CD4-positive, alpha-beta T cell treated with Interleukin-15 for 1 hour (primary cell): ENCODE data around the gene LSM14A.
"Not testable (repeated sequence)": the region's sequence is repeated elsewhere in the genome, so short reads cannot be mapped to it uniquely, and the experiment has no call there.

Experiments used
- DNase-seq: peaks from one replicate; pipeline ENCODE4 v3.0.0-alpha.2; 2020

Gene LSM14A

GRCh38 chr19:34159541-34159940 lies 12.8 kb upstream of the LSM14A start:
- not testable (repeated sequence) for DNase-seq

GRCh38 chr19:34161902-34162301 lies 10.4 kb upstream of the LSM14A start:
- not testable (repeated sequence) for DNase-seq

DNA sequence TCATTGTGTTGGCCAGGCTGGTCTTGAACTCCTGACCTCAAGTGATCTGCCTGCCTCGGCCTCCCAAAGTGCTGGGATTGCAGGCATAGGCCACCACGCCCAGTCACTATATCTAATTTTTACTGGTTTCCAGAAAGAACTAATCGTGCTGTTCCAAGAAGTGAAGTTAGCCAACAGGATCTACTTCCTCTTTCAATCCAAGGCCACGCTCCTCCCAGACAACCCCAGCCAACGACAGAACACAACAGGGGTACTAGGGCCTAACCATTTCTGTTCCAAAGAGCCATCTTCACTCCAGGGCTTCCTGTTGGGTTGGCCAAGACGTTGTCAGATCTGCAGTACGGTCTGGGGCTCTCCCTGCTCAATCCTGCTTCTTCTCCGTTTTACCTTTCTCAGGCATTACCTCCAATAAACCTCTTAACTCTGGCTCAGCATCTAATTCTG lies 7.0 kb upstream of the LSM14A start:
- no peak for DNase-seq

DNA sequence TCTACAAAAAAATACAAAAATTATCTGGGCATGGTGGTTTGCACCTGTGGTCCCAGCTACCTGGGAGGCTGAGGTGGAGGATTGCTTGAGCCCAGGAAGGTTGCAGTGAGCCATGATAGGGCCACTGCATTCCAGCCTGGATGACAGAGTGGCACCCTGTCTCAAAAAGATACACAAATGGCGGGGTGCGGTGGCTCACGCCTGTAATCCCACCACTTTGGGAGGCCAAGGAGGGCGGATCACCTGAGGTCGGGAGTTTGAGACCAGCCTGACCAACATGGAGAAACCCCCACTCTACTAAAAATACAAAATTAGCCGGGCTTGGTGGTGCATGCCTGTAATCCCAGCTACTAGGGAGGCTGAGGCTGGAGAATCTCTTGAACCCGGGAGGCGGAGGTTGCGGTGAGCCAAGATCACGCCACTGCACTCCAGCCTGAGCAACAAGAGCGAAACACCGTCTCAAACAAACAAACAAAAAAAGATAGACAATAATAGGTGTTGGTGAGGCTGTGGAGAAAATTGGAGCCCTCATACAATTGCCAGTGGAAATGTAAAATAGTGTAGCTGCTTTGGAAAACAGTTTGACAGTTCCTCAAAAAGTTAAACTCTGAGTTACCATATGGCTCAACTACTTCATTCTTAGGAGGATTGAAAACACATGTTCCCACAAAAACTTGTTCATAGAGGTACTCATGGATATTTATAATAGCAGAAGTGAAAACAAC lies 2.7 kb upstream of the LSM14A start:
- not testable (repeated sequence) for DNase-seq

GRCh38 chr19:34171539-34171876 lies 796 bp upstream of the LSM14A start:
- DNase-seq = no peak

DNA sequence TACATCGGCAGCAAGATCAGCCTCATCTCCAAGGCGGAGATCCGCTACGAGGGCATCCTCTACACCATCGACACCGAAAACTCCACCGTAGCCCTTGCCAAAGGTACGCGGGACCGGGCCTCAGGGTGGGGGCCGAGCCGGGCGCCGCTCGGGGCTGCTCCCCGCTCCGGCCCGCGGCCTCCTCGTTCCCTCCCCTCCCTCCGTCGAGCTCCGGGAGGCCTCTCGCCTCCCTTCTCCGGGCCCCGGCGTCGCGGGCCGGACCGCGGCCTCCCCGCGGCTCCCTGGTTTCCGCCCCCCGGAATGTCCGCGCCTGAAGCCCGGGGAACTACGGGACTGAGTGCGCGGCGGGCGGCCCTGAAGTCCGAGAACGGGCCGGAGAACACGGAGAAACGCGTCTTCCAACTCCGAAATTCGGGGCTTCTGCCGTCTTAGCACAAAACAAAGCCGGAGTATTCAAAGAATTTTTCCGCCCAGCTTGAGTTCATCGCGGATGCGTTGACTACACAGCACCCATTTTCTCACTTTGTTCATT lies 423 bp downstream of the LSM14A start:
- DNase-seq = no peak

DNA sequence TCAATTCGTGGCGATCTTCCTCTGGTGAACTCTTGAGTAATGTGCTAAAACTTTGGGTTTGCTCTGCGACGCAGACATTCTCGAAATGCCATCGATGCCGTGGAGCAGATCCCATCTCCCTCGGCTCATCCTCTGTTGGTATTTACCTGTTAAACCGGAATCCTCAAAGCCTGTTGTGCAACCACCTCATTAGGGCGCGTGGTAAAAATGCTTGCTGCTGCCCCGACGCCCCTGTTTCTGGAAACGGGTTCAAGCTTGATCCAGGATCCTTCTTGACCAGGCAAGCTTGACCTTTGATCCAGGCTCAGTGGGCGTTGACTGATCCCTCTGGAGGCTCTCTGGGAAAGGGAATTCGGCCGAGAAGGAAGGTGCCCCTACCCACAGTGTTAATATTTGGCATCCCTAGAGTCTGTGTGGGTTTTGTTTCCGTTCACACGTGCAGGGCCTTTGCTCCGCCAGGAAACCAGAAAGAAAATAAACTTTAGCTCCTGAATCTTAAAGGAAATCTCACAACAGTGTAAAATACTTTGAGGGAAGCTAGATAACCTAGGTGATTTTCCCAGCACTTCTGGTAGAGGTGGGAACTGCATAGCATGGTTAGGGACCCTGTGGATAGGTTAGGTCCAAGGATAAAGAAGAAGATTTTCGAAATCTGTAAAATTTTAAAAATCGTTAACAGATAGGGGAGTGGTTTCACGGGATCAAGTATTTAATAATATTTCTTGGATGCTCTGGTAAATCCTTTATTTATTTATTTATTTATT lies 1.1 kb downstream of the LSM14A start:
- DNase-seq = no peak

DNA sequence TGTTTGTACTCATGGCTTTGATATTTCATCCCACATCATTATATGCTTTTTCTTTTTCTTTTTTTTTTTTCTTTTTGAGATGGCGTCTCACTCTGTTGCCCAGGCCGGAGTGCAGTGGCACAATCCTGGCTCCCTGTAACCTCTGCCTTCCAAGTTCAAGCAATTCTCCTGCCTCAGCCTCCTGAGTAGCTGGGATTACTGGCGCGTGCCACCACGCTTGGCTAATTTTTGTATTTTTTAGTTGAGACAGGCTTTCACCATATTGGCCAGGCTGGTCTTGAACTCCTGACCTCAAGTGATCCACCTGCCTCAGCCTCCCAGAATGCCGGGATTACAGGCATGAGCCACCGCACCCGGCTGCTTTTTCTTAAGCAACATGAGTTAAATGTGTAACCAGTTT lies 2.9 kb downstream of the LSM14A start:
- DNase-seq = not testable (repeated sequence)

- DNase-seq = no peak
Observed at GRCh38 chr19:34176581-34176980, 4.3 kb downstream of the LSM14A start.

- DNase-seq = no peak
Observed at GRCh38 chr19:34178274-34178610, 5.9 kb downstream of the LSM14A start.

DNA sequence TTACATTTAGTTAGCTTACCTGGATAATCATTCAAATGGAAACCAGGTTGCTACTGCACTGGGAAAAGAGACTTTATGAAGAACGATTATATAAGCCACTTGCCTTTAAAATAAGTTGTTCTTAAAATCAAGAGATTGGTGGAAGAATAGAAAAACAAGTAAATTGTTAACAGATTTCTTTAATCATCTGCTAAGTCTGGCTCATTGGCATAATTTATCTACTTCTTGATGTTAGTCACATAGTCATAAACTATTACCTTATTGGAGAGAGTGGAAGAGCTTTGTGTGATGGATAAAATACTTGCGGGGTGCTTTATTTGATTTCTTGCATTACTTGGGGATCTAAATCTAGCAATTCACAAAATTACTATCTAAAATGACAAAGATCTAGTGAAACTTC lies 6.8 kb downstream of the LSM14A start:
- DNase-seq = no peak

DNA sequence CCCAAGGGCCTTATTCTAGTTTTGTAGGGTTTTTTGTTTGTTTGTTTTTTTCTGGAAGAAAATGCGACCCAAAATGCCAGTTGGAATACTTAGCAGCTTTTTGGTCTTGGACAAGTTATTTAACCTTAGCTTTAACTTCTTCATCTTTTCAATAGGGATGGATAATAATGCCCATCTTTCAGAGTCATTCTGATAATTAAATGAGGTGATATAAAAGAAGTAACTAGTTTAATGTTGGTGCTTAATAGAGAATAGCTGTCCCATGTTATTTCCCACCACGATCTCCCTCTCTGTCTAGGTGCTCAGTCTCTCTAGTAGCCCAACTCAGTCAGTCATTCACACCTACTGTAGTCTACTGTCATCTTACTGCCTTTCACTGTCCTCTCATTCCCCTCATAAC lies 8.0 kb downstream of the LSM14A start:
- no peak for DNase-seq

DNA sequence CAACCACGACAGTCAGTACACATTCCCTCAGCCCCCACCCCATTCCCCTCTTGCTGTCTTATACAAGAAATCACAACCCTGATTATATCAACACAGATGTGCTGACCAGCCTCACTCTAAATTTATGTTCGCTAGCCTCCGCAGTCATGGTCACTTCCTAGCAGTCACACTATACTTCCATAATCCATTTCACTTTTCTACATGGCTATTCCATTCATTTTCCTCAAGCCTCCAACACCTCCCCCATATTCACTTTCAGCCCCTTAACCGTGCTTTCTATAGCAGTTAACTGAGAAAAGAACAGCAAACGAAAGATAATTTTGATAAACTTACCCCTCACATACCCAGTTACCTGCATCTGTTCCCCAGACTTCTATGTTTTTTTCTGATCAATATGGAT lies 8.4 kb downstream of the LSM14A start:
- DNase-seq = no peak

- DNase-seq = no peak
Observed at GRCh38 chr19:34181111-34181864, 9.0 kb downstream of the LSM14A start.

DNA sequence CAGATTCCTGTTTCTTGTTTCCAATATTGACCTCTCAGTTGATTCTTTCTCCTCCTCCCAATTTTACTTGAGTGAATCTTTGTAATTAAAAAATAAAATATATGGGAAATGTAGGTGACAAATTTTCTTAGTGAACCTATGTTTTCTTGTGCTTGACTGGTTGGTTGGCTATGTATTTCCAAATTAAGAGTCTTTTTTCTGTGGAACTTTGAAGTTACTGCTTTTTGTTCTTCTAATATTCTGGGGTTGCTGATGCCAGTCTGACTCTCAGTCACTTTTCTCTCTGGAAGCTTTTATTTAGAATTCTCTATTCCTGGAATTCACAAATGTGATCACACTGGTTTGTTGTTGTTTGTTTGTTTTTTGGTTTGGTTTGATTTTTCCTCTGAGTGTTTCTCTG lies 9.8 kb downstream of the LSM14A start:
- DNase-seq = no peak

DNA sequence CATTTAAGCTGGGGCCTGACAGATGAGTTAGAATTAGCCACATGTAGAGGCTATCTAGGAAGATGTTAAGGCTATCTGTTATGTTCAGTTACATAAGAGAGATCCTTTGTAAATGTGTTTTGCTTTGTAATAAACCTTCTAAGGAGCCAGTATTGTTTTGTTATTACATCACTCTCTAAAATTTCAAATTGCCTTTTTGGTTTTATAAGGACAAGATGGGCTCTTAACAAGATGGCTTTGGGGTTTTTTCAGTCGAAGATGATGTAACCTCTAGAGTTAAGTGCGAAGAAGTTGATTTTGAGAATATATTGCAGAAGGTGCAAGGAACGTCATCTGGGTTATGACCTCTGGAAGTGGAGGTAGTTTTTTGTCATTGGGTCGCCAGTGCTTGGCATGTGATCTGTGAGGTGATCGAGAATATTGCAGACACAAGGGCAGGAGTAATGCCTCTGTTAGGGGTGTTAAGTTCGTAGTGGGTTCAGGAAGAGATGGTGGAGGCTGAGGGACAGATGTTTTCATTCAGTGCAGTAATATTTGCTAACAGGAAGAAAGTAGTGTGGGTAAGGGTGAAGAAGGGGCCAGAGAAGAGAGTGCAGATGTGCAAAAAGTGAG lies 12.7 kb downstream of the LSM14A start:
- peak; percentile 18 for DNase-seq

- DNase-seq = no peak
Observed at GRCh38 chr19:34186205-34186604, 13.9 kb downstream of the LSM14A start.

DNA sequence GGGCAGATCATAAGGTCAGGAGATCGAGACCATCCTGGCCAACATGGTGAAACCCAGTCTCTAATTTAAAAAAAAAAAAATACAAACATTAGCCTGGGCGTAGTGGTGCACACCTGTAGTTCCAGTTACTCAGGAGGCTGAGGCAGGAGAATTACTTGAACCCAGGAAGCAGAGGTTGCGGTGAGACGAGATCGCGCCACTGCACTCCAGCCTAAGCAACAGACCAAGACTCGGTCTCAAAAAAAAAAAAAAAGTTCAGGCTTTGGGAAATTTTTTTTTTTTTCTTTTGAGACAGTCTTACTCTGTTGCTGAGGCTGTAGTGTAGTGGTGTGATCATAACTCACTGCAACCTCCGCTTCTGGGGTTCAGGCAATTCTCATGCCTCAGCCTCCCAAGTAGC lies 14.7 kb downstream of the LSM14A start:
- DNase-seq = no peak

DNA sequence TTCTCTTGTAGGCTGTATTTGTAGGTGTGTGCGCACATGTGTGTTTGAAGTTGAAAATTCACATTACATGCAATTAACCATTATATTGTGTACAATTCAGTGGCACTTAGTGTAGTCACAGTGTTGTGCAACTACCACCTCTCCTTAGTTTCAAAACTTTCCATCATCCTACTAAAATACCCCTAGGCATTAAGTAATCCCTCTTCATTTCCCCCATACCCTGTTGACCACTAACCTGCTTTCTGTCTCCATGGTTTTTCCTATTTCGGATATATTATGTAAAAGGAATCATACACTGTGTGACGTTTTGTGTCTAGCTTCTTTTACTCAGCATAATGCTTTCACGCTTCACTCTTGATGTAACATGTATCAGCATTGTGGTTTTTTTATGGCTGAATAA lies 16.1 kb downstream of the LSM14A start:
- no peak for DNase-seq

DNA sequence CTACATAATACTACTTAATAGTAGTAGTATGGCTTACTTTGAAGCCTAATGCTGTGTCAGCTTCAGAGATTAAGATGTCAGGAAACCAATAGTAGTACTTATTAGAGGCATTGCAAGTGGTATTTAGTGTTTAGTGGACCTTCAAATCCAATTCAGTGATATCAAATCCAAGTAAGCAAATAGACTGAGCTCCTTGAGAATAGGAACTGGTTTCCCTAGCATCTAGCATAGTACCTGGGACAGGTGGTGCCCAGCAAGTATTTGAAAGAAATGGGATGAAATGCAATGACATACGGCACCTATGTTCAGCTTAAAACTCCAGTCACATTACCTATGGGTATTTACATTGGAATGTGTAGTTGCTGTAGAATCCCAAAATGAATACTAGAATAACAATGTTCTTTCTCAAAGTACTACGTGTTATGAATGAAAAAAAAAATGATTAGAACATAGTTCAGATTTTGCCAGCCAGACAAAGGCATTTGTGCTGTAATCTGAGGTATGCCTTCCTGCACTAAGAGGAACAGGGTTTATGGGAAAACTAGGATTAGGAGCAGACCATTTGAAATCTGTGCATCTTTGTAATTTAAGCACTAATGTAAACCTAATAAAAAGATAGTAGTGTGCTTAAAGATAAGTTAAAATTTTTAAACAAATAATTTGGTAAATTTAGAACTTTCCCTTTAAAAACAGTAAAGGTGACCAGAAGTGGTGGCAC lies 17.1 kb downstream of the LSM14A start:
- no peak for DNase-seq

- no peak for DNase-seq
Observed at GRCh38 chr19:34189917-34190425, 17.7 kb downstream of the LSM14A start.

GRCh38 chr19:34191355-34191962 lies 19.2 kb downstream of the LSM14A start:
- no peak for DNase-seq
